ENCODE results near the gene DAGLA. TPM values are rescaled to one million over a fixed set of nuclear protein-coding genes. Genes with fewer than 3 reads are reported as not detected.

DAGLA gene
- total RNA-seq, 1 donor from 2014 or later: 21.0 TPM

DNA sequence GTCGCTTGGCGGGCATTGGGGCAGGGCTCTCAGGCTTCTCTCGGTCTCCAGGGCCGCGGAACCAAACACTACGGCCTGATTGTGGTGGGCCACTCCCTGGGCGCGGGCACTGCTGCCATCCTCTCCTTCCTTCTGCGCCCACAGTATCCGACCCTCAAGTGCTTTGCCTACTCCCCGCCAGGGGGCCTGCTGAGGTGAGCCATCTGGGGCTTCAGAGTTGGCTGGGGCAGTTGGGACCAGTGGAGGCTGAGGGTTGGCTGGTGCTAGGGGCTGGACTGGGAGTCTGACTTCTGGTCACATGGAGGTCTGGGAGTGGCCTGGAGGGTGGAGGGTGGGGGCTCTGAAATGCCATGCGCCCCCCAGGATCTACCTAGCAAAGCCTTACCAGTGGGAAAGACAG lies 56.9 kb downstream of the DAGLA start:
- Mint-ChIP-seq H3K9me3 (no peaks in the 10 kb centered on the region), H3K36me3 (ENCODE audit: low read depth) (peaks cover 3% of the 10 kb centered on the region), H3K4me1 (peaks cover 10% of the 10 kb centered on the region), H3K27ac (ENCODE audit: unreplicated experiment) (no peak overlapping the region), H3K27me3 (ENCODE audit: low read depth) (peaks cover 3% of the 10 kb centered on the region), H3K4me3 (no peak overlapping the region)
- TF ChIP-seq, protein P1, sequence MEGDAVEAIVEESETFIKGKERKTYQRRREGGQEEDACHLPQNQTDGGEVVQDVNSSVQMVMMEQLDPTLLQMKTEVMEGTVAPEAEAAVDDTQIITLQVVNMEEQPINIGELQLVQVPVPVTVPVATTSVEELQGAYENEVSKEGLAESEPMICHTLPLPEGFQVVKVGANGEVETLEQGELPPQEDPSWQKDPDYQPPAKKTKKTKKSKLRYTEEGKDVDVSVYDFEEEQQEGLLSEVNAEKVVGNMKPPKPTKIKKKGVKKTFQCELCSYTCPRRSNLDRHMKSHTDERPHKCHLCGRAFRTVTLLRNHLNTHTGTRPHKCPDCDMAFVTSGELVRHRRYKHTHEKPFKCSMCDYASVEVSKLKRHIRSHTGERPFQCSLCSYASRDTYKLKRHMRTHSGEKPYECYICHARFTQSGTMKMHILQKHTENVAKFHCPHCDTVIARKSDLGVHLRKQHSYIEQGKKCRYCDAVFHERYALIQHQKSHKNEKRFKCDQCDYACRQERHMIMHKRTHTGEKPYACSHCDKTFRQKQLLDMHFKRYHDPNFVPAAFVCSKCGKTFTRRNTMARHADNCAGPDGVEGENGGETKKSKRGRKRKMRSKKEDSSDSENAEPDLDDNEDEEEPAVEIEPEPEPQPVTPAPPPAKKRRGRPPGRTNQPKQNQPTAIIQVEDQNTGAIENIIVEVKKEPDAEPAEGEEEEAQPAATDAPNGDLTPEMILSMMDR (conservative IDR thresholded peaks at IDR 0.05): no peak
- DNase-seq (ENCODE audit: low read depth, low spot score): no peak

DNA sequence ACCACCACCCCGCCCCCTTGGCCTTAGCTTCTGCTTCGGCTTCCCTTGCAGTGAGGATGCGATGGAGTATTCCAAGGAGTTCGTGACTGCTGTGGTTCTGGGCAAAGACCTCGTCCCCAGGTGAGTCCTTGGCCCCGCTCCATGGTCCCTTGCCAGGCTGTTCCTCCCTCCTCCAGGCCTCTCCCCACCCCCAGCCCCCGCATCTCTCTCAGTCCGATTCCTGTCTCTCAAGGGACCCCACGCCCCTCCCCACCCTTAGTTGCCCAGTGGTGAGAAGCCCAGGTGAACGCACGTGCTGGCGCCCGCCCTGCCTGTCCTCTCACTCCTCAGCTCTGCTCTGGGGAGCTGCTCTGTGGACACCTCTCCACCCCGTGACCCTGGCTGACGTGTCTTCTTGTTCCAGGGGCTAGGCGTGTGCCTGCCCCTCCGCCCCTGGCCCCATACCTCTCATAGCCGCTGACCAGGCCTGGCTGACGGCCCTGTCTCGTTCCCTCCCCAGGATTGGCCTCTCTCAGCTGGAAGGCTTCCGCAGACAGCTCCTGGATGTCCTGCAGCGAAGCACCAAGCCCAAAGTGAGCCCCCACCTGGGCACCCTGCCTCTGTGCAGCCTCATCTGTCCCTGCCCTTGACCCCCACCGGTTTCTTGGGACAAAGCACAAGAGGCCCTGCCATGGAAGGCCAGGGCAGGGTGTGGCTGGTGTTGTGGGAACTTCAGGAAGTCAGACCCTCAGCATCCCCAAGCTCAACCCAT lies 57.6 kb downstream of the DAGLA start:
- TF ChIP-seq, protein P1 (conservative IDR thresholded peaks at IDR 0.05): no peak
- H3K9me3 Mint-ChIP-seq: no peaks in the 10 kb centered on the region
- H3K4me1 Mint-ChIP-seq: peaks cover 10% of the 10 kb centered on the region
- peaks cover 3% of the 10 kb centered on the region for H3K36me3 Mint-ChIP-seq (ENCODE audit: low read depth)
- DNase-seq (ENCODE audit: low read depth, low spot score): no peak
- H3K4me3 Mint-ChIP-seq: no peak overlapping the region
- no peak overlapping the region for H3K27ac Mint-ChIP-seq (ENCODE audit: unreplicated experiment)
- H3K27me3 Mint-ChIP-seq (ENCODE audit: low read depth): peaks cover 3% of the 10 kb centered on the region

DNA sequence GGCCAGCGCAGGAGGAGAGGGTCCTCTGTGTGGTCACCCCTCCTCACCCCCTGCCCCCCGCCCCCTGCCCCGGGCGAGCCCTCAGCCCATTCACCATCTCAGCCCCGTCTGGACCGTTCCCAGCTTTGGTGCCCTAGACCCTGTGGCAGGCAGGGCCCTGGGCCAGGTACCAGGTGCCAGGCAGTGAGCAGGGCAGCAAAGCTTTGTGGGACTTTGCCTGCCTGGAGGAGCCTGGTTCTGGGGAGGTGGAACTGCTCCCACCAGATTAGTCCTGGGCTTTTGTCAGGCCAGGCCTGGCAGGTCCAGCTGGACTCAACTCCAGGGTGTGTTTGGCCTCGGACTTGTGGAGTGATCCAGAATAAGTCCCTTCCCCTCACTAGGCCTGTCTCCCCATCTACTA lies 58.6 kb downstream of the DAGLA start:
- peaks cover 3% of the 10 kb centered on the region for H3K36me3 Mint-ChIP-seq (ENCODE audit: low read depth)

DNA sequence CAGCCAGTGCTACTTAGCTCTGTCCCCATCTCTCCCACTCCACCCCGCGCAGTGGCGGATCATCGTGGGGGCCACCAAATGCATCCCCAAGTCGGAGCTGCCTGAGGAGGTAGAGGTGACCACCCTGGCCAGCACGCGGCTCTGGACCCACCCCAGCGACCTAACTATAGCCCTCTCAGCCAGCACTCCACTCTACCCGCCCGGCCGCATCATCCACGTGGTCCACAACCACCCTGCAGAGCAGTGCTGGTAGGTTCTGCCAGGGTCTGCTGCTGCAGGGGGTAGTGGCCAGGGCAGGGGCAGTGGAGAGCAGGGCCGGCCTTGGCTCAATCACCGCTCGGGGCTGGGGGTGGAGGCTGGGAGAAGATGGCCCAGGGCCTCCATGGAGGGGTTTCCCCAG lies 59.2 kb downstream of the DAGLA start:
- TF ChIP-seq, protein P1 (conservative IDR thresholded peaks at IDR 0.05): no peak
- Mint-ChIP-seq H3K4me3 (no peak overlapping the region), H3K4me1 (peaks cover 4% of the 10 kb centered on the region), H3K36me3 (ENCODE audit: low read depth) (peaks cover 3% of the 10 kb centered on the region), H3K27me3 (ENCODE audit: low read depth) (no peaks in the 10 kb centered on the region), H3K9me3 (no peaks in the 10 kb centered on the region), H3K27ac (ENCODE audit: unreplicated experiment) (no peak overlapping the region)
- no peak for DNase-seq (ENCODE audit: low read depth, low spot score)

More for the DNA sequence above, 58.6 kb downstream of the DAGLA start:
- Mint-ChIP-seq H3K4me1 (peaks cover 4% of the 10 kb centered on the region), H3K27ac (ENCODE audit: unreplicated experiment) (no peak overlapping the region), H3K9me3 (no peaks in the 10 kb centered on the region), H3K4me3 (no peak overlapping the region), H3K27me3 (ENCODE audit: low read depth) (no peaks in the 10 kb centered on the region)
- no peak for DNase-seq (ENCODE audit: low read depth, low spot score)
- TF ChIP-seq, protein P1 (conservative IDR thresholded peaks at IDR 0.05): no peak

DNA sequence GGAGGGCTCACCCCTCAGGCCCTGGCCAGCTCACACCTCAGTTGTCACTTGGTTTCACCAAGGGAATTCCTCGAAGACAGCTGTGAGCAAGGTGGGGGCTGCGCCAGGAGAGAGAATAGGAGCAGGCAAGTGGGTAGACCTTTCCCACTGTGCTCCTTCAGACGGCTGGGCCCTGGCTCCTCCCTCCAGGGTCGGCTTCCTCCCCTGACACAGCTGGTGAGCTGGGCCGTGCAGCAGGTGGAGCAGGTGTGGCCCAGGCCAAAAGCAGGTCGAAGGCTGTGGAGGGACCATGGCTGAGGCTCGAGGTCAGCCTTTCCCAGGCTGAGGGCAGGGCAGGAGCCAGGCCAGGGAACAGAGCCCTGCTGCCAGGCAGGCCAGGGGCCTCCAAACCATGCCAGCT lies 59.8 kb downstream of the DAGLA start:
- no peaks in the 10 kb centered on the region for H3K9me3 Mint-ChIP-seq
- TF ChIP-seq, protein P1 (conservative IDR thresholded peaks at IDR 0.05): no peak
- peaks cover 4% of the 10 kb centered on the region for H3K4me1 Mint-ChIP-seq
- peaks cover 3% of the 10 kb centered on the region for H3K36me3 Mint-ChIP-seq (ENCODE audit: low read depth)
- DNase-seq (ENCODE audit: low read depth, low spot score): no peak
- no peaks in the 10 kb centered on the region for H3K27me3 Mint-ChIP-seq (ENCODE audit: low read depth)
- H3K27ac Mint-ChIP-seq (ENCODE audit: unreplicated experiment): no peak overlapping the region
- H3K4me3 Mint-ChIP-seq: no peak overlapping the region
